Activated gamma-delta T cell (primary cell): Measurements from ENCODE around the gene FMO2.

Source experiments
- DNase-seq: peaks from one replicate; lab custom pipeline; 2025; lab: John Stamatoyannopoulos, UW
- total RNA-seq, 2 donors: gene quantifications; one replicate each; lab custom pipeline; 2026; lab: John Stamatoyannopoulos, UW

FMO2 gene
- total RNA-seq = 0 reads per million in 2 donors

- no peak for DNase-seq
These were observed at the start of gene FMO2 for GRCh38 chr1:171185091-171185490. Gene FMO2, plus strand, starts transcription at chr1:171185300. Its CDS starts 414 bp downstream, at chr1:171185714.

- DNase-seq = no peak
These were observed 47.5 kb upstream of the FMO2 start for GRCh38 chr1:171137580-171137979.

- no peak for DNase-seq
These were observed 46.1 kb upstream of the FMO2 start for GRCh38 chr1:171138980-171139379.

- no peak for DNase-seq
These were observed 45.2 kb upstream of the FMO2 start for GRCh38 chr1:171139890-171140289.

GRCh38 chr1:171140401-171140800, 44.7 kb upstream of the FMO2 start:
- no peak for DNase-seq

- no peak for DNase-seq
These were observed 44.0 kb upstream of the FMO2 start for GRCh38 chr1:171140956-171141687.

GRCh38 chr1:171141688-171142415, 43.2 kb upstream of the FMO2 start:
- no peak for DNase-seq

- no peak for DNase-seq
These were observed 42.4 kb upstream of the FMO2 start for GRCh38 chr1:171142416-171143385.

GRCh38 chr1:171150156-171150555, 34.9 kb upstream of the FMO2 start:
- no peak for DNase-seq

GRCh38 chr1:171152549-171152948, 32.6 kb upstream of the FMO2 start:
- no peak for DNase-seq

GRCh38 chr1:171155484-171155883, 29.6 kb upstream of the FMO2 start:
- no peak for DNase-seq

GRCh38 chr1:171158096-171158495, 27.0 kb upstream of the FMO2 start:
- DNase-seq = no peak

GRCh38 chr1:171158551-171158950, 26.5 kb upstream of the FMO2 start:
- no peak for DNase-seq

- no peak for DNase-seq
These were observed 26.0 kb upstream of the FMO2 start for GRCh38 chr1:171159148-171159547.

GRCh38 chr1:171160211-171160610, 24.9 kb upstream of the FMO2 start:
- no peak for DNase-seq

- DNase-seq = no peak
These were observed 24.3 kb upstream of the FMO2 start for GRCh38 chr1:171160639-171161354.

GRCh38 chr1:171161431-171161830, 23.7 kb upstream of the FMO2 start:
- no peak for DNase-seq

GRCh38 chr1:171166361-171166760, 18.7 kb upstream of the FMO2 start:
- DNase-seq = no peak

GRCh38 chr1:171167785-171168184, 17.3 kb upstream of the FMO2 start:
- no peak for DNase-seq

- no peak for DNase-seq
These were observed 12.6 kb upstream of the FMO2 start for GRCh38 chr1:171172471-171172870.

GRCh38 chr1:171173069-171173468, 12.0 kb upstream of the FMO2 start:
- DNase-seq = no peak
